ENCODE data around the gene RPE65. TPM values are rescaled to one million over a fixed set of nuclear protein-coding genes. Genes with fewer than 3 reads are reported as not detected.

RPE65 gene
- total and polyA plus RNA-seq, 2 of the 4 experiments (the other 2 are of a cell fraction): under 0.01 TPM; not detected in 1

- dilution Hi-C loops (cut with HindIII; ENCODE audit: low sequenced_read_pairs, unreplicated experiment): no loop called here
- intact Hi-C loops (cut with micrococcal nuclease): no loop called here
These were observed 4.8 kb upstream of the RPE65 start for GRCh38 chr1:68454534-68454933.

More at GRCh38 chr1:68454534-68454933, 4.8 kb upstream of the RPE65 start:
- BruUV-seq (replicated peaks): no TSS peak
- no peak overlapping the region for H2BK120ac ChIP-seq (ENCODE audit: low read depth, low read length)
- ATAC-seq (ENCODE audit: low read depth) (no peak), DNase-seq (no peak)
- no peak overlapping the region for H3K4me3 ChIP-seq (ENCODE audit: insufficient read depth, low read depth, low read length)
- H4K5ac ChIP-seq (ENCODE audit: low read depth, low read length): no peak overlapping the region
- no peaks in the 10 kb centered on the region for H3K27me3 ChIP-seq (ENCODE audit: control insufficient read depth, insufficient read depth, low read length)
- in situ Hi-C loops (cut with MboI; ENCODE audit: low sequenced_read_pairs): loop anchor here (25.0 kb wide), 1 partner anchor 1283 kb away; no protein-coding TSS in a partner anchor
- no peaks in the 10 kb centered on the region for H3K9me3 ChIP-seq (ENCODE audit: control insufficient read depth, insufficient read depth, low read length)
- no peak overlapping the region for H3K23ac ChIP-seq (ENCODE audit: low read depth, low read length)
- no peaks in the 10 kb centered on the region for H3K79me1 ChIP-seq (ENCODE audit: low read depth in 1 of 2, low read length in 2 of 2)
- no peak overlapping the region for H3K18ac ChIP-seq (ENCODE audit: low read depth, low read length)
- H3K4me2 ChIP-seq (ENCODE audit: low read depth, low read length): no peak overlapping the region
- no peak overlapping the region for H4K91ac ChIP-seq (ENCODE audit: insufficient read depth, low read depth, low read length)
- H2AK9ac ChIP-seq (replicated peaks; ENCODE audit: low read depth, low read length, poor library complexity): no peak overlapping the region
- H4K8ac ChIP-seq (ENCODE audit: low read depth in 2 of 2, low read length in 2 of 2): no peak overlapping the region
- H3K9ac ChIP-seq (ENCODE audit: low read depth, low read length): no peak overlapping the region
- no peak overlapping the region for H2BK5ac ChIP-seq (ENCODE audit: low read depth, low read length, poor library complexity, severe bottlenecking)
- H2BK15ac ChIP-seq (ENCODE audit: low read depth, low read length): no peak overlapping the region
- no peaks in the 10 kb centered on the region for H3K36me3 ChIP-seq (ENCODE audit: control insufficient read depth, insufficient read depth, low read length)
- no peak overlapping the region for H2AFZ ChIP-seq (replicated peaks; ENCODE audit: low read length, poor library complexity)
- H3K4ac ChIP-seq (ENCODE audit: low read depth, low read length): no peak overlapping the region
- no peak overlapping the region for H2AK5ac ChIP-seq (ENCODE audit: low read depth, low read length)
- no peak for TF ChIP-seq MAZ (IDR thresholded peaks at IDR 0.05; ENCODE audit: borderline replicate concordance, low read depth, low read length)
- no peak for TF ChIP-seq CEBPB (IDR thresholded peaks at IDR 0.05; ENCODE audit: low read depth, low read length)
- no peak for TF ChIP-seq NFE2L2 (IDR thresholded peaks at IDR 0.05; ENCODE audit: low read depth, low read length)
- no peak for TF ChIP-seq RAD21 (IDR thresholded peaks at IDR 0.05; ENCODE audit: low read length)
- TF ChIP-seq RFX5 (IDR thresholded peaks at IDR 0.05; ENCODE audit: low read depth, low read length): no peak
- TF ChIP-seq SMC3 (IDR thresholded peaks at IDR 0.05; ENCODE audit: low read depth, low read length): no peak
- no peak for TF ChIP-seq MXI1 (IDR thresholded peaks at IDR 0.05; ENCODE audit: borderline replicate concordance, low read depth, low read length)
- TF ChIP-seq RCOR1 (IDR thresholded peaks at IDR 0.05; ENCODE audit: insufficient replicate concordance, low read length): no peak
- no peak for TF ChIP-seq USF2 (IDR thresholded peaks at IDR 0.05; ENCODE audit: low read depth, low read length)
- TF ChIP-seq MAFK (IDR thresholded peaks at IDR 0.05; ENCODE audit: low read depth, low read length): no peak
- no peak for TF ChIP-seq CHD1 (IDR thresholded peaks at IDR 0.05; ENCODE audit: low read depth, low read length)
- TF ChIP-seq CTCF (conservative IDR thresholded peaks at IDR 0.05; ENCODE audit: low read depth, low read length): no peak
- TF ChIP-seq FOS (IDR thresholded peaks at IDR 0.05; ENCODE audit: low read depth, low read length): no peak
- no peak for TF ChIP-seq POLR2A (IDR thresholded peaks at IDR 0.05; ENCODE audit: low read depth, low read length)
- no peak overlapping the region for H3K56ac ChIP-seq (ENCODE audit: extremely low read depth, insufficient read depth, low read length)
- H3K9me1 ChIP-seq (ENCODE audit: insufficient read depth, low read length): peaks cover 2% of the 10 kb centered on the region; the same call in 1 of the 2 replicates
- no peak overlapping the region for H2BK20ac ChIP-seq (ENCODE audit: low read depth, low read length)
- H3K27ac ChIP-seq (ENCODE audit: insufficient read depth, low read length): no peak overlapping the region
- CTCF ChIA-PET: no interaction called here
- H3K14ac ChIP-seq (replicated peaks; ENCODE audit: low read depth, low read length): no peak overlapping the region
- no peaks in the 10 kb centered on the region for H4K20me1 ChIP-seq (ENCODE audit: insufficient read depth, low read length)
- POLR2A ChIA-PET (ENCODE audit: unreplicated experiment): no interaction called here
- peaks cover 2% of the 10 kb centered on the region; the same call in 1 of the 2 replicates for H3K4me1 ChIP-seq (ENCODE audit: control insufficient read depth, insufficient read depth, low read length)
- no CpG with 5 or more reads among the region's 2 CpGs for WGBS, 2 experiments (ENCODE audit: extremely low coverage in 2 of 2, insufficient read length in 1 of 2)

Data from IMR-90 (cell line).